ENCODE data around the gene SYT7. TPM values are rescaled to one million over a fixed set of nuclear protein-coding genes. Genes with fewer than 3 reads are reported as not detected.

SYT7 gene
- total RNA-seq, 4 donors from 2014 or later: 1.6 to 2.9 (median 1.9) TPM

DNA sequence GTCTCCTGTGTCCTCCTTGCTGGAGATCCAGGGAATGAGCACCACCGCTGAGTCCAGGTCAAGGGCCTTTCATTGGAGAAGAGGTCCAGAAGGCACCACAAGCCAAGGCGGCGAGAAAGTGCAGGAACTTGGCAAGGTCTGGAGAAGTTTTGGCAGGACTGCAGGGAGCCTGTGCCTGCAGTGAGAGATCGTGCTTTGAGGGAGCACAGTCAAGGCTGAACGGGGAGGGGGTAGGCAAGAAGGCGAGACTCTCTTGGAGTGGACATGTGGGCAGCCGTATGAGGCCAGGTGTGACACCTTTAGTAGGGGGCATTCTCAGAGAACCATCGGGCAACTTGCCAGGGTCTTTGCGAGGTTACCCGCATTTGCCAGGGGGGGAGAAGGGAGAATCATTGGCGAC lies 41.9 kb downstream of the SYT7 start:
- Histone ChIP-seq H3K36me3 (no peaks in the 10 kb centered on the region), H3K27ac (no peak overlapping the region), H3K27me3 (peaks cover 0 to 57% (median 0%) of the 10 kb centered on the region in 4 donors), H3K4me1 (no peaks in the 10 kb centered on the region), H3K4me3 (no peak overlapping the region), H3K9me3 (no peaks in the 10 kb centered on the region)
- no peak for TF ChIP-seq POLR2A (IDR thresholded peaks at IDR 0.05)
- TF ChIP-seq, protein P1, sequence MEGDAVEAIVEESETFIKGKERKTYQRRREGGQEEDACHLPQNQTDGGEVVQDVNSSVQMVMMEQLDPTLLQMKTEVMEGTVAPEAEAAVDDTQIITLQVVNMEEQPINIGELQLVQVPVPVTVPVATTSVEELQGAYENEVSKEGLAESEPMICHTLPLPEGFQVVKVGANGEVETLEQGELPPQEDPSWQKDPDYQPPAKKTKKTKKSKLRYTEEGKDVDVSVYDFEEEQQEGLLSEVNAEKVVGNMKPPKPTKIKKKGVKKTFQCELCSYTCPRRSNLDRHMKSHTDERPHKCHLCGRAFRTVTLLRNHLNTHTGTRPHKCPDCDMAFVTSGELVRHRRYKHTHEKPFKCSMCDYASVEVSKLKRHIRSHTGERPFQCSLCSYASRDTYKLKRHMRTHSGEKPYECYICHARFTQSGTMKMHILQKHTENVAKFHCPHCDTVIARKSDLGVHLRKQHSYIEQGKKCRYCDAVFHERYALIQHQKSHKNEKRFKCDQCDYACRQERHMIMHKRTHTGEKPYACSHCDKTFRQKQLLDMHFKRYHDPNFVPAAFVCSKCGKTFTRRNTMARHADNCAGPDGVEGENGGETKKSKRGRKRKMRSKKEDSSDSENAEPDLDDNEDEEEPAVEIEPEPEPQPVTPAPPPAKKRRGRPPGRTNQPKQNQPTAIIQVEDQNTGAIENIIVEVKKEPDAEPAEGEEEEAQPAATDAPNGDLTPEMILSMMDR (IDR thresholded peaks at IDR 0.05): no peak
- no peak for DNase-seq
- intact Hi-C loops (cut with DNase I): no loop called here
- WGBS, 2 donors: 71 to 81% methylated on average over 8 to 9 of the region's 11 CpGs

GRCh38 chr11:61538636-61538961 lies 42.3 kb downstream of the SYT7 start:
- DNase-seq: no peak
- no peaks in the 10 kb centered on the region for H3K9me3 ChIP-seq
- TF ChIP-seq, protein P1 (IDR thresholded peaks at IDR 0.05): no peak
- H3K27ac ChIP-seq: no peak overlapping the region
- H3K4me3 ChIP-seq: no peak overlapping the region
- intact Hi-C loops (cut with DNase I): no loop called here
- H3K36me3 ChIP-seq: no peaks in the 10 kb centered on the region
- 86 to 88% methylated on average over 6 to 7 of the region's 9 CpGs for WGBS, 2 donors
- H3K4me1 ChIP-seq: no peaks in the 10 kb centered on the region
- peaks cover 0 to 61% (median 0%) of the 10 kb centered on the region in 4 donors for H3K27me3 ChIP-seq

DNA sequence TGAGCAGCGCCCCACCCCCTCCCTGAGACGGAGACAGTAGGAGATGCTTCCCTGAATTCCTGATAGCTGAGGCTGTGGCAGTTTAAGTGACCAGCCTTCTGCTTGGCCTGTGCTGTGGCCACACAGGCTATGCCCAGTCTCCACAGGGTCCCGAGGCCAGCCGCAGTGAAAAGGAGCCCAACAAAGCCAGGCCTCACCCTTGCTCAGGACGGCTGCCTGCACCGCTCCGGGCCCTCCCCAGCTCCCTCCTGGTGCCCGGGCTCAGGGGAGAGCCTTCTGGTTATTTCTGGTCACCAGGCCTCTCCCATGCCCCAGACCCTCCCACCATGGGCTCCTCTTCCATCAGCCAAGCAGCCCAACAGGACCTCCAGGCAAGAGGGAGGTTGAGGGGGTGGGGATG lies 43.5 kb downstream of the SYT7 start:
- H3K27me3 ChIP-seq: peaks cover 0 to 70% (median 0%) of the 10 kb centered on the region in 4 donors
- no peak overlapping the region for H3K27ac ChIP-seq
- no peaks in the 10 kb centered on the region for H3K36me3 ChIP-seq
- intact Hi-C loops (cut with DNase I): no loop called here
- no peak for DNase-seq
- TF ChIP-seq, protein P1 (IDR thresholded peaks at IDR 0.05): no peak
- TF ChIP-seq POLR2A (IDR thresholded peaks at IDR 0.05): no peak
- no CpG with 5 or more reads among the region's 8 CpGs for WGBS, 2 donors
- no peak overlapping the region for H3K4me3 ChIP-seq
- no peaks in the 10 kb centered on the region for H3K4me1 ChIP-seq
- H3K9me3 ChIP-seq: no peaks in the 10 kb centered on the region

GRCh38 chr11:61536676-61537270 lies 44.1 kb downstream of the SYT7 start:
- Histone ChIP-seq H3K27me3 (peaks cover 0 to 67% (median 0%) of the 10 kb centered on the region in 4 donors), H3K27ac (no peak overlapping the region), H3K36me3 (no peaks in the 10 kb centered on the region), H3K4me1 (no peaks in the 10 kb centered on the region), H3K4me3 (no peak overlapping the region), H3K9me3 (no peaks in the 10 kb centered on the region)
- TF ChIP-seq, protein P1 (IDR thresholded peaks at IDR 0.05): no peak
- no peak for TF ChIP-seq POLR2A (IDR thresholded peaks at IDR 0.05)
- WGBS, 2 donors: no CpG with 5 or more reads among the region's 2 CpGs
- no peak for DNase-seq
- intact Hi-C loops (cut with DNase I): no loop called here

DNA sequence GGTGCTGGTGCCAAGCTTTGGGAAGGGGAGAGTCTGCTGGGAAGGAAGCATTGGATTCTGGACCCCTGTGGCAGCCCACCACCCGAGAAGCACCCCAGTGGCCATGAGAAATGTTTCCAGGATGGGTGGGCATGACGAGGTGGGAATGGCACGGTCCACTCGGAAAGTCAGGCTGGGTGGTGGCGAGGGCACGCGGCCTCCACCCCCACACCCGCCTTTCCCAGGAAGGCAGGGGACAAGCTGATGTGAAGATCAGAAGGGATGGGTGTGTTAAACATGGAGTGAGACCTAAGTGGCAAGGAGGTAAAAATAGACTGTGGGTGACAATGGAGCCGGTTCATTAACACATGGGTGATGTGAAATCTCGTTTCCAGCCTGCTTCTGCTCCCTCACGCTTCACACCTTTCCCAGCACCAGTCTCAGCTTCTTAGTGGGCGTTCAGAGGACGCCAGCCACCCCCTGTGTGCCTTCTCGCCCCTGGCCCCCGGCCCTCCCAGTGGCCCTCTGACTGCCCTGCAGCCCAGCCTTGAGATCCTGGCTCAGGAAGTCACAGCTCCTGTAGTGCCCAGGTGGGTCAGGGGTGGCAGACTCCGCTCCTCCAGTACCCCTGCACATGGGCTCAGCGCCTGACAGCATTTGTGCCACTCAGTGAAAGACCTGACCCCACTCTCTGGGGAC lies 44.7 kb downstream of the SYT7 start:
- Histone ChIP-seq H3K27ac (no peak overlapping the region), H3K36me3 (no peaks in the 10 kb centered on the region), H3K27me3 (peaks cover 0 to 67% (median 0%) of the 10 kb centered on the region in 4 donors), H3K4me1 (no peaks in the 10 kb centered on the region), H3K9me3 (no peaks in the 10 kb centered on the region), H3K4me3 (no peak overlapping the region)
- intact Hi-C loops (cut with DNase I): no loop called here
- WGBS, 2 donors: 70 to 79% methylated on average over 12 to 15 of the region's 17 CpGs
- TF ChIP-seq POLR2A (IDR thresholded peaks at IDR 0.05): no peak
- TF ChIP-seq, protein P1 (IDR thresholded peaks at IDR 0.05): no peak
- no peak for DNase-seq
